ENCODE measurements around the gene KCNMA1.

GRCh38 chr10:77120012-77120411, 517.6 kb downstream of the KCNMA1 start:
- TF ChIP-seq, protein P1, sequence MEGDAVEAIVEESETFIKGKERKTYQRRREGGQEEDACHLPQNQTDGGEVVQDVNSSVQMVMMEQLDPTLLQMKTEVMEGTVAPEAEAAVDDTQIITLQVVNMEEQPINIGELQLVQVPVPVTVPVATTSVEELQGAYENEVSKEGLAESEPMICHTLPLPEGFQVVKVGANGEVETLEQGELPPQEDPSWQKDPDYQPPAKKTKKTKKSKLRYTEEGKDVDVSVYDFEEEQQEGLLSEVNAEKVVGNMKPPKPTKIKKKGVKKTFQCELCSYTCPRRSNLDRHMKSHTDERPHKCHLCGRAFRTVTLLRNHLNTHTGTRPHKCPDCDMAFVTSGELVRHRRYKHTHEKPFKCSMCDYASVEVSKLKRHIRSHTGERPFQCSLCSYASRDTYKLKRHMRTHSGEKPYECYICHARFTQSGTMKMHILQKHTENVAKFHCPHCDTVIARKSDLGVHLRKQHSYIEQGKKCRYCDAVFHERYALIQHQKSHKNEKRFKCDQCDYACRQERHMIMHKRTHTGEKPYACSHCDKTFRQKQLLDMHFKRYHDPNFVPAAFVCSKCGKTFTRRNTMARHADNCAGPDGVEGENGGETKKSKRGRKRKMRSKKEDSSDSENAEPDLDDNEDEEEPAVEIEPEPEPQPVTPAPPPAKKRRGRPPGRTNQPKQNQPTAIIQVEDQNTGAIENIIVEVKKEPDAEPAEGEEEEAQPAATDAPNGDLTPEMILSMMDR (IDR thresholded peaks at IDR 0.05), result no peak
- no peak for TF ChIP-seq POLR2AphosphoS5 (IDR thresholded peaks at IDR 0.05)
